GM12891 (cell line): ENCODE results near the gene PRMT3.

Experiments
- POLR2A ChIP-seq: IDR thresholded peaks from 2 replicates; pipeline ENCODE4 v1.6.1; 2011; ENCODE audit warnings: low read depth, low read length, control low read depth
- POLR2AphosphoS5 ChIP-seq: IDR thresholded peaks from 2 replicates; pipeline ENCODE4 v1.6.1; 2011; ENCODE audit warnings: low read depth, low read length, control low read depth
- SPI1 ChIP-seq: IDR thresholded peaks from 2 replicates; pipeline ENCODE4 v1.6.1; 2011; ENCODE audit warnings: low read depth, low read length, control low read depth
- TAF1 ChIP-seq: IDR thresholded peaks from 2 replicates; pipeline ENCODE4 v1.6.1; 2011; ENCODE audit warnings: low read depth, low read length, control low read depth

DNA sequence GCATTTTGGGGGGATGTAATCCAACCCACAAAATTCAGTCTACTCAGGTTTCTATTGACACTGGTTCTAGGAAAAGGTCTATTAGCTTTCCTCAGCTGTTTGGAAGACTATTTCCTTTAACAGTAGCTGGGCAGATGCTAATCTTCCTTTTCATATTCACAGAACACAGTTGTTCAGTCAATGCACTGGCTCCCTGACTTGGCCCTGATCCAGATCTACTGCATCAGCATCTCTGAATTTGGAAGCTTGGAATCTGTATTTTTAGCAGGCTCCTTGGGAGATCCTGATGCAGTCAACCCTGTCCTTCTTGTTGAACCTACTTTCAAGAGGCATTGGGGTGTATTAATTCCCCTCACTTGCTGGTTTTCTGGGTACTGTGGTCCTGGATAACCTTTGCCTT is 17.7 kb upstream of the PRMT3 start:
- TF ChIP-seq POLR2A (no peak), SPI1 (no peak), POLR2AphosphoS5 (no peak), TAF1 (no peak)
